Adrenal gland (tissue), 12 donors: ENCODE data around the gene GID4. TPM values are rescaled to one million over a fixed set of nuclear protein-coding genes. Genes with fewer than 3 reads are reported as not detected.

ENCODE experiments used
- DNase-seq, 7 donors: peaks; one replicate each; pipeline ENCODE4 v3.0.0-alpha.2; 2019 to 2020
- H3K27ac ChIP-seq, 5 donors: fragments of 200-600 bp; sonication (generic) in 4 of 5; 1 replicate in 3 of 5; 2 replicates in 2 of 5; pipeline versions ENCODE4 v1.5.1 to v1.8.0; 2016 to 2020; ENCODE audit warnings: mild to moderate bottlenecking in 1 of 5
- H3K27me3 ChIP-seq: fragments of 200-600 bp; 2 replicates; pipeline ENCODE4 v1.8.0; 2021
- H3K36me3 ChIP-seq, 2 donors: fragments of 200-600 bp; replicated peaks in 1 of 2; 1 replicate in 1 of 2; 2 replicates in 1 of 2; pipeline versions ENCODE4 v1.5.1 to v1.8.0; 2018 to 2022
- H3K4me1 ChIP-seq, 2 donors: fragments of 200-600 bp; replicated peaks in 1 of 2; 1 replicate in 1 of 2; 2 replicates in 1 of 2; pipeline versions ENCODE4 v1.5.1 to v1.8.0; 2018 to 2021
- H3K4me3 ChIP-seq, 4 donors: fragments of 200-600 bp; sonication (generic) in 3 of 4; one replicate each; pipeline ENCODE4 v1.5.1; 2016 to 2018
- H3K9me3 ChIP-seq, 3 donors: fragments of 200-600 bp; sonication (generic) in 1 of 3; replicated peaks in 1 of 3; 1 replicate in 2 of 3; 2 replicates in 1 of 3; pipeline versions ENCODE4 v1.5.1 to v1.8.0; 2016 to 2021
- POLR2A ChIP-seq, 2 donors: fragments of 450-650 bp; IDR thresholded peaks; one replicate each; pipeline ENCODE4 v1.6.1; 2017; ENCODE audit warnings: antibody characterized with exemption in 2 of 2, mild to moderate bottlenecking in 2 of 2, moderate library complexity in 1 of 2
- WGBS, 4 donors: extraction: QIAGEN DNeasy Blood & Tissue Kit in 2 of 4; methylation state at CpG; one replicate each; pipeline versions ENCODE4 v1.1.5 to v1.1.7; 2013 to 2017; 5-methylcytosine and 5-hydroxymethylcytosine counted together
- intact Hi-C, 2 donors: fragments of 100-400 bp; cut with DNase I; formaldehyde crosslinking; loops; one replicate each; pipeline versions ENCODE4 v1.14.1 to v1.15.0; 2022 to 2023
- polyA plus RNA-seq, 3 donors: library from polyadenylated mRNA; stranded (reverse); fragments of 200-250 nt in 2 of 3; fragments of 350-450 nt in 1 of 3; fragmentation: Illumina TruSeq in 1 of 3; extraction: RNeasy Lipid Tissue Mini Kit (QIAGEN cat#74804) in 1 of 3; gene quantifications; one replicate each; pipeline ENCODE4 v1.2.3, GENCODE V29; 2013 to 2014
- total RNA-seq, 9 donors: library from RNA; depleted of rRNA in 4 of 9; stranded (reverse); fragments of >200 nt in 4 of 9; fragments of 120-200 nt in 1 of 9; fragmentation: NEBNext Ultra II Directional in 1 of 9; extraction: Animal tissue kit (Norgen Biotek cat#: 25700) in 1 of 9; gene quantifications; one replicate each; pipeline versions ENCODE4 v1.1.0 to v1.2.4, GENCODE V29; 2013 to 2023
- TF ChIP-seq, protein P1 (sequence below), 6 experiments: fragments of 450-650 bp in 4 of 6; fragments of 200-600 bp in 2 of 6; sonication (generic) in 1 of 6; IDR thresholded peaks; 1 replicate in 5 of 6; 2 replicates in 1 of 6; pipeline versions ENCODE4 v1.5.1 to v1.8.0; 2016 to 2021; ENCODE audit warnings: antibody characterized with exemption in 6 of 6, mild to moderate bottlenecking in 2 of 6, moderate library complexity in 1 of 6
- donor health status: healthy with polysubstance abuse.
- donor health status: Bipolar disorder and iron deficiency.
- donor health status: DM: yes; HTN: yes; CAD: no.
- donor health status: DM: no; HTN: no; CAD: no.
- donor health status: DM: no; HTN: no; CAD: no.
- donor health status: DM: yes; HTN: yes; CAD: no.

Gene GID4
- total and polyA plus RNA-seq, 12 donors = 4.2 to 16.7 (median 9.7) TPM

DNA sequence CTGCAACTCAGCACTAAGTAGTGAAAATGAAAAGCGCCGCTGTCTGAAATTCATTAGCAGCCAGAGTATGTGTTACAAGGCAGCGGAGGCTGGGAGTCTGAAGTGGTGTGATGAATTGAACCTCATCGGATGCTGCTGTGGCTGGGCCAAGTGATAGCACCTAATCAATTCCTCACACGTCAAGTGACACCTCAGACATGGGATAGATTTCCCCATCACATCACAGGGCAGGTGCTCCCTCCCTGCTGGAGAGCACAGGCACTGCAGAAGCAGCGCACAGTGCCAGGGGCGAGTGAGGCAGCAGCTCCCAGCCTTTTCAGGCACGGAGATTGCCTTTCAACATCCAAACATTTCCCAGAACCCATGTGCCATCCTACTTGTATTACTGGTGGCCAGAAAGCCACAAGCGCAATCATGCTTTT lies 34.3 kb upstream of the GID4 start:
- intact Hi-C loops = no loop called here
- Histone ChIP-seq H3K4me3 (no peak overlapping the region), H3K36me3 (no peaks in the 10 kb centered on the region), H3K9me3 (no peaks in the 10 kb centered on the region), H3K4me1 (no peaks in the 10 kb centered on the region), H3K27ac (no peak overlapping the region), H3K27me3 (no peaks in the 10 kb centered on the region)
- no peak for DNase-seq
- TF ChIP-seq, protein P1, sequence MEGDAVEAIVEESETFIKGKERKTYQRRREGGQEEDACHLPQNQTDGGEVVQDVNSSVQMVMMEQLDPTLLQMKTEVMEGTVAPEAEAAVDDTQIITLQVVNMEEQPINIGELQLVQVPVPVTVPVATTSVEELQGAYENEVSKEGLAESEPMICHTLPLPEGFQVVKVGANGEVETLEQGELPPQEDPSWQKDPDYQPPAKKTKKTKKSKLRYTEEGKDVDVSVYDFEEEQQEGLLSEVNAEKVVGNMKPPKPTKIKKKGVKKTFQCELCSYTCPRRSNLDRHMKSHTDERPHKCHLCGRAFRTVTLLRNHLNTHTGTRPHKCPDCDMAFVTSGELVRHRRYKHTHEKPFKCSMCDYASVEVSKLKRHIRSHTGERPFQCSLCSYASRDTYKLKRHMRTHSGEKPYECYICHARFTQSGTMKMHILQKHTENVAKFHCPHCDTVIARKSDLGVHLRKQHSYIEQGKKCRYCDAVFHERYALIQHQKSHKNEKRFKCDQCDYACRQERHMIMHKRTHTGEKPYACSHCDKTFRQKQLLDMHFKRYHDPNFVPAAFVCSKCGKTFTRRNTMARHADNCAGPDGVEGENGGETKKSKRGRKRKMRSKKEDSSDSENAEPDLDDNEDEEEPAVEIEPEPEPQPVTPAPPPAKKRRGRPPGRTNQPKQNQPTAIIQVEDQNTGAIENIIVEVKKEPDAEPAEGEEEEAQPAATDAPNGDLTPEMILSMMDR (IDR thresholded peaks at IDR 0.05) = peak in 1 of 6 experiments; percentile 5
- TF ChIP-seq POLR2A (IDR thresholded peaks at IDR 0.05) = no peak
- WGBS, 4 donors = 78 to 94% (median 92%) methylated on average over 8 to 9 of the region's 9 CpGs

GRCh38 chr17:18005496-18005895 lies 33.7 kb upstream of the GID4 start:
- intact Hi-C loops = no loop called here
- Histone ChIP-seq H3K9me3 (no peaks in the 10 kb centered on the region), H3K4me3 (no peak overlapping the region), H3K36me3 (no peaks in the 10 kb centered on the region), H3K27me3 (no peaks in the 10 kb centered on the region), H3K27ac (no peak overlapping the region), H3K4me1 (no peaks in the 10 kb centered on the region)
- DNase-seq = no peak
- 88 to 93% (median 89%) methylated on average over 1 to 3 of the region's 3 CpGs for WGBS, 4 donors
- TF ChIP-seq, protein P1 (IDR thresholded peaks at IDR 0.05) = no peak
- no peak for TF ChIP-seq POLR2A (IDR thresholded peaks at IDR 0.05)

DNA sequence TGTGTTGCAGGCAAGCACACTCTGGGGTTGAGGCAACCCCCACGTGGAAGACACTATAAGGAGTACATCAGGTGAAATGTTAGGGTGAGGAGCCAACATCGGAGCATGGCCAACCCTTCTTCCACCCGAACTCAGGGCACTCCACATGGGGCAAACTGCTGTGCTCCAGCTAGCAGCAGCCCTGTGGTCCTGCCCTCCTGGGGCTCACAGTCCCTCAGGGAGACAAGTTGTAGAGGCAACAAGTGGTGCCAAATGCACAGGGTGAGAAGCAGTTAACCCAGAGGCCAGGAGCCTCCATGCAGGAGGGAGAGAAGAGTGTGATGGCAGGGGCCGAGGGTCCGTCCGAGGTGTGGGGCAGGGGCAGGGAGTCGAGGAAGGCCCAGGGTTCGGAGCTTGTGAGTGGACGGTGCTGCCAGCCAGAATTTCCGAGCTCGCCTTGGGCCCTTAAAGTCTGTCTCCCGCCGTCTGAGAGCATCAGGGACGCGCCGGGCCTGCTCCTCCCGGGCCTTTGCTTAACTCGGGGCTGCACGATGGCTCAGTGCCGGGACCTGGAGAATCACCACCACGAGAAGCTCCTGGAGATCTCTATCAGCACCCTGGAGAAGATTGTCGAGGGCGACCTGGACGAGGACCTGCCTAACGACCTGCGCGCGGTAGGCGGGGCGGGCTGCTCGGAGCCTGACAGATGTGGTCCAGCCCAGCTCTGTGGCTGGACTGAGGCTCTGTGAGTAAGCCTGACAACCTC lies 32.5 kb upstream of the GID4 start:
- intact Hi-C loops = no loop called here
- Histone ChIP-seq H3K36me3 (no peaks in the 10 kb centered on the region), H3K4me1 (no peaks in the 10 kb centered on the region), H3K9me3 (no peaks in the 10 kb centered on the region), H3K27ac (no peak overlapping the region), H3K27me3 (no peaks in the 10 kb centered on the region), H3K4me3 (no peak overlapping the region)
- TF ChIP-seq, protein P1 (IDR thresholded peaks at IDR 0.05) = no peak
- 83 to 94% (median 87%) methylated on average over 16 to 31 of the region's 31 CpGs for WGBS, 4 donors
- DNase-seq = no peak

DNA sequence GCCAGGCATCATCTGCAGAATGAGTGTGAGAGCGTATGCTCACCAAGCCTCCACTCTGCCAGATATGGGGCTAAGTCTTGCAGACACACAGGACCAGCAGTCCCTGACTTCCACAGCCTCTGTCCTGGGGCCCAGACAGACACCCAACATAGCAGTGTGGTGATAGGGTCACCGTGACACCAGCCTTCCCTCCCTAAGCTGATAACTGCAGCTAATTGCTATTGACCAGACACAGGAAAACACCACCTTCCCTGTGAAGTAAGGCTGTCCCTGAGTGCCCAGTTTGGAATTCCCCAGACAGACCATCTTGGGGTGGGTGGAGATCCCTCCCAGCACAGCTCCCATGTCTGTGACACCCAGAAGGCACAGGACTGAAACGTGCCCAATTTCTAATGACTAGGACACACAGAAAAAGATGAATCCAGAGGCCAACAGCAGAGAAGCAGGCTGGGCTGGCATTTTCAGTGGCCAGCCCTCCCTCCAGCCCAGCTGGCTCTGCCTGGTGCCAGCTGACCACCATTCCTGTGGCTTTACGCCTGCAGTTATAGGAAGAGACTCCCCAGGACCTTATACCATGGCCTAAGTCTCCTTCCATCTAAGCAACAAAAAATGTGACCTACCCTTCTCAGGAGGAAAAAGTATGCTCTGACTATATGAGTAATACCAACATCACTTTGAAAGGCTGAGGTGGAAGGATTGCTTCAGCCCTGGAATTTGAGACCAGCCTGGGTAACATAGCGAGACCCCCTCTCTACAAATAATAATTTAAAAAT lies 30.5 kb upstream of the GID4 start:
- DNase-seq = no peak
- peak overlapping the region in 1 of 5 donors; percentile 2 for H3K27ac ChIP-seq
- WGBS, 4 donors = 61 to 94% (median 78%) methylated on average over 4 to 5 of the region's 5 CpGs
- no peaks in the 10 kb centered on the region for H3K4me1 ChIP-seq
- H3K4me3 ChIP-seq = no peak overlapping the region
- no peaks in the 10 kb centered on the region for H3K27me3 ChIP-seq
- TF ChIP-seq POLR2A (IDR thresholded peaks at IDR 0.05) = no peak
- TF ChIP-seq, protein P1 (IDR thresholded peaks at IDR 0.05) = no peak
- H3K36me3 ChIP-seq = no peaks in the 10 kb centered on the region
- no peaks in the 10 kb centered on the region for H3K9me3 ChIP-seq
- intact Hi-C loops = no loop called here
